IPS-NIHi7 (cell line): ENCODE results near the gene CEP112.

Source experiments
- DNase-seq: peaks from one replicate; pipeline ENCODE4 v3.0.0; 2012; ENCODE audit warnings: mixed read lengths; ENCODE audit errors: extremely low spot score

CEP112 gene

DNA sequence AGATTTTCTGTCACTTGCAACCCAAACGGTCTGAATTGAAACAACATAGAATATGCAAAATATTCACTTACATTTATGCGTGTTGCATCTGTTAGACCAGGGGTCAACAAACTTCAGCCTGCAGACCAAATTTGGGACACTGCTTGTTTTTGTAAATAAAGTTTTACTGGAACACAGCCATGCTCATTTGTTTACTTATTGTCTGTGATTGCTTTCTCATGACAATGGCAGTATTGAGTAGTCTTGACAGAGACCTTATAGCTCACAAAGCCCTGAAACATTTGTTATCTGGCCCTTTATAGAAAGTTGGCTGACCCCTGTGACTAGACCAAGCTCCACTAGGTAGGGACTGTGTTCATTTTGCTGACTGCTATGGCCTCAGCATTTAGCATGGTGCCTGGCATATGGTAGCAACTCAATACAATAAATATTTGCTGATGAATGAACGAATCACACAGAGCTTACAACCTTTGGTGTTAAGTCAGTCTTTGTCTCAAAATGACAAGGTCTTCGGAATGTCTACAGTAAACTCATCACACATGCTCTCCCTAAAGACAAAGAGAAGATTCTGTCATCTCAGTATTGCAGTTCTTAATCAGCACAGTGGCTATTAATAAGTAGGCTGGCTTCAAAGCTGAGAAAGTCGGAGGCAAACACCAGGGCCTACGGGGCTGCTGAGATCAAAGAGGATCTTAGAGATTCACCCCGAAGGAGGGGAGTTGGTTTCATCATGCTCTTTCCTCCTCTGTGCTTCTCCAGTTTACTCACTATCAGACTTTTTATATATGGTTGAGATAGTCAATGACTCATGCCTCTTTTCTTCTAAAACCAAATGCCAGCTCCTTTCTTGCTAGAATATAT, 535.3 kb downstream of the CEP112 start:
- no peak for DNase-seq

DNA sequence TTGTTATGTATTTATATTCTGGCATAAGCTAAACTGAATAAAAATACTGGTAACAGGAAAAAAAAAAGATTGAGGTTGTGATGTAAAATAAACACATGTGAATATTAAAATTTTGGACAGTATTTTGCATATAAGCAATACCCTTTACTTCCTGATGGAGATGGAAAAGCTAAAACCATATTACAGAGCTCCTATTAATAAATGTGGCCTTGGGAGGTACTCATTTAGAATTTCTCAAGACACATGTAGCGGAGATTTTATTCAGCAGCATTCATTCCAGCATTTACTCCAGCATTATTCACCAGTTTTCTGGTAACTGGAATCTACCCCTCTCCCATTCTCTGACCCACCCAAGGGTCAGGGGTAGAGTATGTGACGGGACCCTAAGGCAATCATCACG, 536.2 kb downstream of the CEP112 start:
- DNase-seq, result no peak

DNA sequence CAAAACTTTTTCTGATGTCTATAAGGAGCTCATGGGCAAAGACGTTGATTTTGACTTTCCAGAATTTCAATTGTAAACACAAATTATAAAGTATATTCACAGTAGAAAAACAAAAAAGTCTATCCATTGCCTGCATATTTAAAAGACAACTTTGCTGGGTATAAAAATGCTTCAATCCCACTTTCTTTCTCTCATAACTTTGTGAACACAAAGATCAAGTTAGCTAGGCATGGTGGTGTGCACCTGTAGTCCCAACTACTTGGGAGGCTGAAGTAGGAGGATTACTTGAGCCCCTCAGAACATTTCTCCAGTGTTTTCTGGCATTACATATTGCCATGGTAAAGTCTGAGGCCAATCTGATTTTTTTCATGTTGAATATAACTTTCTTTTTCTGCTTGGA, 547.4 kb downstream of the CEP112 start:
- DNase-seq, result no peak

DNA sequence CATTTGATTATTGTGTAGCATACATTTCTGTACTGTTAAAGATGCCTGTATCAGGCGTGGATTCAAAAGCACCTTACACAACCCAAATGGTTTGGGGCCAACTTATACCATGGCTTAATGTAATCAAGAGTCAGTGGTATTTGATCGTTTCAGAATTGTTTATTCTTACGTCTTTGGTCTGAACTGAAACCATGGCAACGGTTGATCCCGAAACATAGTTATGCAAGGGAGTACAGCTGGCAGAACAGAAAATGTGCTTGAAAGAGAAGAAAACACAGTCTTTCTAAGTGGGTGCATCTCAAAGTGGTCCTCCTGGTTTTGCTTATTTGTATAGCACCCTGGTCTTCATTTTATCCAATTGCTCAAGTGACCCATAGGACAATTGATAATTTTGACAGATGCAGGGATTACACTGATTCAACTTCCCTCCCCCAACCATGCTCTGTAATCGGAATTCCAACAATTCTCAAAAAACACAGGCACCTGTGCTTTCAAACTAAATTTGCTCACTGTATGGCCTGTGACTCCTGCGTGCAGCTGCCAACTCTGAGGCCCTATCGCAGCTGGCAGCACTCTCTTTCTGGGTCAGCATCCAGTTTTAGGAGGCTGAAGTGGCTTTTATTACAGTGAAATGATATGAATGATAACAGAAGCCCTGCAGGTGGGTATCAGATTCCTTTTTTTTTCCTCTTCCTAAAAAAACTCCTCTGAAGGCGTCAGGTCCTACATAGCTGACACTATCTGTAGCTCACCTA, 553.5 kb downstream of the CEP112 start:
- DNase-seq, result no peak

DNA sequence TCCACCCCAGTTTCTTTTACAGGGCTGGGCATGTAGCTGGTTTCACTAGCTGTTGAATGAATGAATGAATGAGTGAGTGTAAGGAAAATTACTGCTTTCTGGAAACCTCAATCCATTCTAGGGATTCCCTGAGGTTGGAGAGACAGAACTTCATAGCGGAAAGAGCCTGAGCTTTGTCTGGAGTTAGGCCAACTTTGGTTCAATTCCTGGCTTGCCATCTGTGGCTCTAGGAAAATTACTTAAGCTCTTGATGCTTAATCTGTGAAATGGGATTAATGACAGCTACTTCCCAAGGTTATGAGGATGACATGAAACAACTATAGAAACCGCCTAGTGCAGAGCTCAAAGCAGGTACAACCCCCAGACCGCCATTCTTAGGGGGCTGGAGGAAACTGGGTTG, 554.1 kb downstream of the CEP112 start:
- no peak for DNase-seq

DNA sequence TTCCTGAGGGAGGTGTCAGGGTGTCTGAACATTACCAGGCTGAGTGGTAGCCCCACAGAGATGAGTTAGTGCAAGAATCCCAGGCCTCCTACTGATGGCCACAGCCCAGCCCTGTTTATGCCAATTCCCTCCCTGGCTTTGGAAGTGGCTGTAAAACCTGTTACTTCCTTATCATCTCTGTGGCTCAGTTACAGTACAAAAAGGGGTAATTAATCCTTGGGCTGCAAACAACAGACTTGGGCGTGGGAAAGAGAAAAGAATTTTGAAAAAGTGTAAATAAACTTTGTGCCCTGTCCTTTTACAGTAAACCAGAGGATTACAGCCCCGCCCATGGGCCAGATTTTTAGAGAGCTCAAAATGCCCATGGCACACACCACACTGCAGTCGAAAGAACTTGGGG, 557.4 kb downstream of the CEP112 start:
- no peak for DNase-seq

DNA sequence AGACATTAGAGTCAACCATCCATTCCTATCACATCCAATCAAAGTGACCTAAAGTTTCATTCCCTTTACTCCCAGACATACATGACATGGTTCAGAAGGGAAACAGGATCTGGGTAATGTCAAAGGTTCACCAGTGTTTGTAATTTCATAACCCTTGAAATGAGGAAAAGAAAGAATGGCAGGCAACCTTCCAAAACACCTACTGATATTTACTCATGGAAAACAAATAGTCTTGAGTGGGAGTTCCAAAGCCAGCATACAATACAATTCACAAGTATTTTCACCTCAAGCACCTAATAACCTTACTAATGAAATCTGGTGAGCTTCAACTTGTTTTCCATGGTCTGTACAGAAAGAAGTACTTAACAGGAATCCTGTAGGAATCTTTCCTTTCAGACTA, 557.9 kb downstream of the CEP112 start:
- DNase-seq, result no peak

DNA sequence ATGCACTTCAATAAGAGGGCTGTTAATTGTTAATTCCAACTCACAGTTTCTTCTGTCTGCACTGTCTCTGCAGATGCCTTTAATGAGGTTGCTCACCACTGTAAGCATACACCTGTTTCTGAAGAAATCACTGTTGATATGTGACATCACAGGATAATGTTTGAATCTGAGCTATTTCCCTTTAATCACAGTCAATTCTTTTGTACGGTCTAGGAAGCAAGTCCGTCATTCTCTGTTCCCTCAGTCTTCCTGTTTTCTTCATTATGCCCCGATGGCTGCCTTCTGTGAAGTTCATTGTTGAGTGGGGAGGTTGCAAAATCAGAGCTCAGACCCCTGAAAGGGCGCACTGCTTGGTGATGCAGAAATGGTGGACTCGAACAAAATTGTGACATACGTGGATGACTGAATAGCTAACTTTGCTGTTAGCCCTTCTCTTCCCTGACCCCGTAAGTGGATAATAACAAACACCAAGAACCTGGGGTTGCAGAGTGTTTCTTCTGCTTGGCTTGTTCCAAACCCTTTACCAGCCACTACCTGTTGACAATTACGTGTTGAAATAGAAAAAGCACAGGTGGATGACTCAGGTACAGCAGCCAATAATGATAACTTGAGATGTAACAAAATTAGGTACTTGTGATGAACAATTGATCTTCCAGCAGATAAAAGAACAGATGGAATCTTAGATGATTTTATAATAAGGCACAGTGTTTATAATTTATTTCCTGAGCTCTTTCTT, 558.6 kb downstream of the CEP112 start:
- no peak for DNase-seq

DNA sequence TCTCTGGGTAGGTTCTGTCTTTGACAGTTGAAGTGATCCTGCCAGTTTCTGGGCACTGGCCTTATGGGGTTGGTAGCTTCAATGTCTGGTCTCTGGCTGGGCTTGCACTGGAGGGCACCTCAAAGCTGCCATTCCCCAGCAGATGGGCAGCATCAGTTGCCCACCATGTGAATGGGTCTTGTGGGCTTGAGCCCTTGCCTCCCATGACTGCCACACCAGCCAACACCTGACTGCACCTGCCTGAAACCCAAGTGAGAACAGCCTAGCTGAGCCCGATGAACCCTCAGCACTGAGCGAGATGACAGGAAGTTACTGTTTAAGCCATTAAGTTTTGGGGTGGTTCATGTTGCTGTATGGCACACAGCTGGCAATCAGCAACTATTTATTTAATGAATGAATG, 561.4 kb downstream of the CEP112 start:
- no peak for DNase-seq

DNA sequence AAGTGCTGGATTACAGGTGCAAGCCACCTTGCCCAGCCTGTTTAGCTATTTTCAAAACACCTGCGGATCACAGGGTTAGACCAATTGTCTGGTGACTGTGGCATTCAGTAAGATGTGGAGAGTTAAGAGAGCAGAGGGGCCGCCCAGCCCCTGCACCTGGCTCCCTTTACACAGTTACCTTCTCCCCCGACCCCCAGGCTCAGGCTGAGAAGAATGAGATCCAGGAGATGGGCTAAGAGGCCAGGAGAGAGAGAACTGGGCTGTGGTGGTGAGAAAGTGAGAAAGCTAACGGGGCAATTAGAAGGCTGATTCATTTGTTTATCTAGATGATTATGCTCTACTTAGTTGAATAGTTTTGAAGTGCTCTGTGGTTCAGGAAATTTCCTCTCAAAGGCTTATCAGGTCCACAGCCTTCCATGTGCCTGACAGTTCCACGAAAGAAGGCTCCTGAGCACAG, 562.7 kb downstream of the CEP112 start:
- no peak for DNase-seq

DNA sequence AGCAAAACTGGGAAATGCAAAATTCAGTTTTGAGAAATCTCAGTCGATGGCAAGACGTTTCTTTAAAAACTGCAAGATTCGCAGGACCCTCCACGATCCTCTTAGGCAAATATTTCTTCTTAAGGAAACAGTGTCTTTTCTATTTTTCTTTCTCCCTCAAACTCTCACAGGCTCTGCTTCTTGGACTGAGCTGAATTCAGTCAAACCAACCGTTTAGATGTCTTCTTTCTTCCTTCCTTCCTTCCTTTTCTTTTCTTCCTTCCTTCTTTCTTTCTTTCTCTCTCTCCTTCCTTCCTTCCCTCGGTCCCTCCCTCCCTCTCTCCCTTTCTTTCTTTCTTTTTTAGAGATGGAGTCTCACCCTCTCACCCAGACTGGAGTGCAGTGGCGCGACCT, 563.3 kb downstream of the CEP112 start:
- no peak for DNase-seq

DNA sequence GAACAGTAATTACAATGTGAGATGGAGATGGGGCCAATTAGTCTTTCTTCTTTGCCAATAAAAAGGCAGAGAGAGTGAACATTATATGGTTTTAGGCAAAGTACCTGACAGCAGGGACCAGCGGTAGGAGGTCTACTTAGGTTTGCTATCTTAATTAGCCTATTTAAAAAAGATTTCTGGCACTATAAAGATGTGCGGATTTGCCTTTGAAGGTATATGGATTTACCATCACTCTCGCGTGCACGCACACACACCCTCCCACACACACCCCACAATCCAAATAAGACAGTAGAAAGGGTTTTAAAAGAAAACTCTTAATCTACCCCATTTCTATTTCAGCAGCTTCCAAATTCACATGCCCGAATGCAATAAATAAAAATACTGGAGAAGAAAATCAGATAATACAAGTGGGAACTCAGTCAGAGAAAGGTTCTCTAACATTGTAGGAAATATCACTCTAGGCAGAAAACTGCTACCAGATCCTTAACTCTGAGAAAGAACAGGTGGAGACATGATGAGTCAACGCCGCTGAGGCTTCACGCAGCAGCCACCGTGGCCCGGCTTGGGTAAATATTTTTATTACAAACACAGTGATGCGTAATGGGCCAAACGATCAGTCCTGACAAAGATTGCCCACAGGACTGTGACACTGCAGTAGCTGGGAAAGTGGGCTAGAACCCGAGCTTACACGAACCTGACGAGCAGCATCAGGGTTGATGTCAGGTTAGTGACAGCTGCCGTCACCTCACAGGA, 563.9 kb downstream of the CEP112 start:
- DNase-seq, result no peak

DNA sequence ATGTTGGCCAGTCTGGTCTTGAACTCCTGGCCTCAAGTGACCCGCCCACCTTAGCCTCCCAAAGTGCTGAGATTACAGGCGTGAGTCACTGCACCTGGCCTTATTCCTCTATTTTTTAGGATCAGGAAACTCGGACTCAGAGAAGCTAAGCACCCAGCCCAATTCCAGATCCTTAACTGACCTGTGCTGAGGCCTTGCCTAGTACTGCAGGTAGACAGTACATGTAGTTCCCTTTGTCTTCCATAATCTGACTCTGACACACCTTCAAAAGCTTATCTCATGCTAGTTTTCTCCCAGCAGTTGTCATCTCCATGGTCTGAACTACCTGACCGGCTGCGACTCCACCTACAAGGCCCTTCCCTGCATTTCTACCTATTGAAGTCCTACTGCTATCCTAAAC, 564.8 kb downstream of the CEP112 start:
- no peak for DNase-seq

DNA sequence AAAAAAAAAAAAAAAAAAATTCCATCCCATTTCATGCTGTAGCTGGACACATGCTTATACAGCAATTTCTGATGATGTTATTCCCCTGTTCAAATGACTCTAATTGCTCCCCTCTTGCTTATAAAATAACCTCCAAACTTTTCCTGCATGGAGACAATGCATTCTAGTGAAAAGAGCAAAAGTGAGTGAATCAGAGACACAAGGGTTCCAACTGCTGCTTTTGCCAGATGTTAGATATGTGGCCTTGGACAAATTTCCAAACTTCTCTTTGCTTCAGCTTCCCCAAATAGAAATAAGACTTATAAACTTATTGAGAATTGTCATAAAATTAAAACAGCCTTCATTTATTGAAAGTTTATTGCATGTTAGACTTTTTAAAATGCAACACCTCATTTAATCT, 565.5 kb downstream of the CEP112 start:
- DNase-seq, result no peak

DNA sequence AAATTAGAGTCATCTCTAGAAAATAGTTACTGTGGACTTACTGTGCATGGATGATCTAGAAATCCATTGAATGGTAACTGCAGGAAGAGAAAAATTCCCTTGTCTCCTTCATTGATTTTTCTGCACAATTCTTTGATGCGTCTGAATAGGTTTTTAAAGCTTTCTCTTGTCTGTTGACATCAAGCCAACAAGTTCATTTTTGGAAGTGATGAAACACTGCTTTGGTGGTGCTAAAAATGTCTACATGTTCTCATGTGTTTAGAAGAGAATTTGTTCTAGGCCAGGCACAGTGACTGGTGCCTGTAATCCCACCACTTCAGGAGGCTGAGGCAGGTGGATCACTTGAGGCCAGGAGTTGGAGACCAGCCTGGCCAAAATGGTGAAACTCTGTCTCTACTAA, 573.4 kb downstream of the CEP112 start:
- DNase-seq, result no peak

DNA sequence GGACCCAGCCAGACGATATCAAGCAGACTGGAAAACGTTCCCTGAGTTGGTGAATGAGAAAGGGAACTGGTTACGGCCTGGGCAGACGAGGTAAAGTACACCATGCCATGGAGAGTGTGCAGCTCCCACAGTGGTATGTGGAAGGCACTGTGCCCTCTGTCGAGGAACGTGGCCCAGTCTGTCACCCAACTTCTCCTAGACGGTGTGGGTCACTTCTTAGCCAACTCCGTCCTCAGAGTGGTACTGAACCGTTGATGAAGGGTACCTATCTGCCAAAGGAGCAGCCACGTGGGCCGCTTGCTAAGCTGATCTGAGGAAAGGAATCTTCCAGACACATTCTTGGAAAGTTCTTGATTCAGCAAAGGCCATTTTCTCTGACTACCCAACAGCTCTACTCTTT, 574.4 kb downstream of the CEP112 start:
- DNase-seq, result no peak

DNA sequence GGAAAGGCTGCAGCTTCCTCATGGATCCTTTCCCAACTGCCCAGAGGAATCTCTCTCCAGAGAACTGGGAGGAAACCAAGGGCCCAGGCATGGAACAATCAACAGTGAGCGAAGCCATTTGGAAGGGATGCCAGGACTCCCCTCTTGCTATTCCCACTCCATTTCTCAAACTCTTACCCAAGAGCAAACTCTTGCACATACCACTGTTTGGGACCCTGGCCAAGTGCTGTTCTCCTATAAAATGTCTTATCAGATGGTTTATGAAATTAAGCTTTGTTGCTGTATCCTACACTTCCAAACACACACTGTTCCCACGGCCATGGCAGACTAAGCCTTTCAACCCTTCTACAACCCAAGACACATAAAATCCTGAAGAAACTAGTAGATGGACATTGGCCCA, 582.2 kb downstream of the CEP112 start:
- DNase-seq, result no peak

DNA sequence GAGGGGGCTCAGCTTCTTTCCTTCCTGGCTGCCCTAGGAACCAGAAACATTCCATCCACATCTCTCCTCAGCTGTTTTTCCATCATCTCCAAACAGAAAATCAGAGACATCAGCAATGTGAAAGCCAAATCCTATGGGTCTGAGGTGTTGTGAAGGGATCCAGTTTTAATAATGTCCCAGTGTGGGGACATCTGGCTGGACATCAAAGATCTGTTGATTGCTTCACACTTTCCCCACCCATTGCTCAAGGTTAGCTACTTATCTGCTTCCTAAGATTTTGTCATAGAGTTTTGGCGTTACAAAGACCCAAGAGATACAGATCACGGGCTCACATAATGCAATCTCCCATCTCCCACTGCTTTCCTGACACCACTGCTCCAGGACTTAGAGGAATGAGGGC, 582.6 kb downstream of the CEP112 start:
- DNase-seq, result no peak

DNA sequence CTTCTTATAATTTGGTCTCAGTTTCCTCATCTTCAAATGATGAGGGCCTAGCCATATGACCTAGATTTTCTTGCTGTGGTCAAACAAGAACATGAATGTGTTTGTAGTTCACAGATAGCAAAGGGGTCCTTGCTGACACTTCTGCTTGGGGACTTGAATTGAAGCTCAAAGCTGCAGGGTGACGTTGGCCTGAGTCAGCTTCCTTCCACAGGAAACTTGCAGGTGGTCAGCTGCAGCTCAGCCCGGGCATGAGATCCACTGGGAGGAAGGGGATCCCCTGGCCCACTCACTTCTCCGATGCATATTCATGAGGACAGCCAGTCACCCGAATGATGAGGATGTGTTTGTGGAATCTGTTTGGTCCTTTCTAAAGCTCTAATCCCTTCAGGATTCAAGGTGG, 587.9 kb downstream of the CEP112 start:
- DNase-seq, result no peak

DNA sequence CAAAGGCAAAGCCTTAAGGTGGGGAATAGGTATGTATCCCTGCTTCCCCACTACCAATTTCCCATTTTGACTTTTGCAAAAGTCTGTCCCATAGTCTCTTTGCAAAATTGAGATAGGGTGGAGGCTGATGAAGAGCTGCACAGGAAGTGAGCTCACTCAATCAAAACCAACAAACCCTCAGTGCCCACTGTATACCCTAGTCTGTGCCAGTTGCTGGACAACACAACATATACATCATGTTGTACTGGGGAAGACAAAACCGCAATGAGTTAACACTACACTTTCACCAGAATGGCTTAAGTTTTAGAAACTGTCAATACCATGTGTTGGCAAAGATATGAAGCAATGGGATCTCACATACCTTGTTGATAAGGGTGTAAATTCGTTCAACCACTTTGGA, 590.1 kb downstream of the CEP112 start:
- DNase-seq, result no peak

DNA sequence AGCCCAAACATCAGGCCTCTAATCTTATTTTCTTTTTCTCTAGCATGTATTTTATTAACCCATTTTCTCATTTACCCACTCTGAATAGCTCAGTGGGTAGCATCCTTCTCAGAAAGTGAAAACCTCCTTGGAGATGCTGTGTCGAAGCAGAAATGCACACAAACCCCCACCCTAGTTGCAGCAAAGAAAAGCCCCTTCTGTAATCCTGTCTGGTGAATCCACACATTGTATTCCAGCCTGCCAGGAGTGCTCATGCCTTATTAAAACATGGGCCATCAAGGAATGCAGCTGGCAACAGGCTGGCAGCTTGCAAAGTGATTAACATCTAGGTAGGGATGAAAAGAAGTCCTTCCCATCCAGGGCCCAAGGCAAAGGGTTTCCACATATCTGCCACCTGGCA, 590.8 kb downstream of the CEP112 start:
- DNase-seq, result no peak

DNA sequence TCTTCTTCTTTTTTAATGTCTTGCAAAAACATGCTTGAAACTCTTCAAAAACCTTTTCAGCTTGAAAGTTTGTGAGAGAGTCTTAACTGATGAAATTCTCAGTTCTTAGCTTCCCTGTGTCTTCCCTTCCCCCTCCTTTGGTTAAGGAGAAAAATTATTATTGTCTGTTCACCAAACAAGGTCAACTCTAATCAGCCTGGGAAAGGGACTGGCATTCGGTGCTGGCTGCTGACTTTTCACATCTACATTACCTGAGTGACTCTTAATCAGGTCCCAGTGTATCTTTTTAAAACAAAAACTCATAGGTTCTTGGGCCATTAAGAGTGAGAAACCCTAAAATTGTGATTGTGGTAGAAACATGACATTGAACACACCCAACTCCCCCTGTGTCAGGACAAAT, 591.4 kb downstream of the CEP112 start:
- no peak for DNase-seq
